Kidney epithelial cell (primary cell): Measurements from ENCODE around the gene YPEL2. TPM values are rescaled to one million over a fixed set of nuclear protein-coding genes. Genes with fewer than 3 reads are reported as not detected.

Source experiments
- DNase-seq: peaks from one replicate; pipeline ENCODE4 v3.0.0-alpha.2; 2010; ENCODE audit warnings: low read depth
- H3K27me3 ChIP-seq: 2 replicates; pipeline ENCODE4 v1.6.0; 2011; ENCODE audit warnings: low read length; ENCODE audit not compliant: control insufficient read depth, insufficient read depth
- H3K36me3 ChIP-seq: 2 replicates; pipeline ENCODE4 v1.5.1; 2011; ENCODE audit warnings: low read length; ENCODE audit not compliant: control insufficient read depth, insufficient read depth
- H3K4me3 ChIP-seq: 2 replicates; pipeline ENCODE4 v1.5.1; 2011; ENCODE audit warnings: low read depth, mild to moderate bottlenecking, control low read depth, low read length
- total RNA-seq: library from RNA; depleted of rRNA; stranded (reverse); fragments of >200 nt; gene quantifications from 2 replicates; pipeline ENCODE4 v1.2.3, GENCODE V29; 2015
- TF ChIP-seq, protein P1 (sequence below): IDR thresholded peaks from 2 replicates; pipeline ENCODE4 v1.5.1; 2011; ENCODE audit warnings: mild to moderate bottlenecking, moderate library complexity, low read length, control low read depth, inconsistent platforms; ENCODE audit not compliant: insufficient read depth, poor library complexity, severe bottlenecking

The YPEL2 gene
- total RNA-seq, 1 donor from 2014 or later, result 16.8 TPM

DNA sequence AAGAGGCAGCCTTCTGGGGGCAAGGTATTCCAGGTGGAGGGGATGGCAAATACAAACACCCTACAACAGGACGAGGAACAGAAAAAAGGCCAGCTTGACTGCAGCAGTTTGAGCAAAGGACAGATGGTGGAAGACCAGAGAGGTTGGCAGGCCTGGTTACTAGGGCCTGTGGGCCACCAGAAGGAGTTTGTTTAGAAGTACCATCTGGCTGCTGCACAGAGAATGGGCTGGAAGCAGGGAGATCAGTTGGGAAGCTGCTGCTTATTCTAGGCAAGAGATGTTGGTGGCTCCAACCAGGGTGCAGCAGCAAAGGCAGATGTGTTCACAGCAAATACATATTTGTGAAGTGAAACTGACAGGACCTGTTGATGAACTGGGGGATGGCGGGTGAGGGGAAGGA, 2.9 kb upstream of the YPEL2 start:
- TF ChIP-seq, protein P1, sequence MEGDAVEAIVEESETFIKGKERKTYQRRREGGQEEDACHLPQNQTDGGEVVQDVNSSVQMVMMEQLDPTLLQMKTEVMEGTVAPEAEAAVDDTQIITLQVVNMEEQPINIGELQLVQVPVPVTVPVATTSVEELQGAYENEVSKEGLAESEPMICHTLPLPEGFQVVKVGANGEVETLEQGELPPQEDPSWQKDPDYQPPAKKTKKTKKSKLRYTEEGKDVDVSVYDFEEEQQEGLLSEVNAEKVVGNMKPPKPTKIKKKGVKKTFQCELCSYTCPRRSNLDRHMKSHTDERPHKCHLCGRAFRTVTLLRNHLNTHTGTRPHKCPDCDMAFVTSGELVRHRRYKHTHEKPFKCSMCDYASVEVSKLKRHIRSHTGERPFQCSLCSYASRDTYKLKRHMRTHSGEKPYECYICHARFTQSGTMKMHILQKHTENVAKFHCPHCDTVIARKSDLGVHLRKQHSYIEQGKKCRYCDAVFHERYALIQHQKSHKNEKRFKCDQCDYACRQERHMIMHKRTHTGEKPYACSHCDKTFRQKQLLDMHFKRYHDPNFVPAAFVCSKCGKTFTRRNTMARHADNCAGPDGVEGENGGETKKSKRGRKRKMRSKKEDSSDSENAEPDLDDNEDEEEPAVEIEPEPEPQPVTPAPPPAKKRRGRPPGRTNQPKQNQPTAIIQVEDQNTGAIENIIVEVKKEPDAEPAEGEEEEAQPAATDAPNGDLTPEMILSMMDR, result no peak
- no peak for DNase-seq
- Histone ChIP-seq H3K27me3 (no peaks in the 10 kb centered on the region), H3K36me3 (no peaks in the 10 kb centered on the region), H3K4me3 (no peak overlapping the region)

DNA sequence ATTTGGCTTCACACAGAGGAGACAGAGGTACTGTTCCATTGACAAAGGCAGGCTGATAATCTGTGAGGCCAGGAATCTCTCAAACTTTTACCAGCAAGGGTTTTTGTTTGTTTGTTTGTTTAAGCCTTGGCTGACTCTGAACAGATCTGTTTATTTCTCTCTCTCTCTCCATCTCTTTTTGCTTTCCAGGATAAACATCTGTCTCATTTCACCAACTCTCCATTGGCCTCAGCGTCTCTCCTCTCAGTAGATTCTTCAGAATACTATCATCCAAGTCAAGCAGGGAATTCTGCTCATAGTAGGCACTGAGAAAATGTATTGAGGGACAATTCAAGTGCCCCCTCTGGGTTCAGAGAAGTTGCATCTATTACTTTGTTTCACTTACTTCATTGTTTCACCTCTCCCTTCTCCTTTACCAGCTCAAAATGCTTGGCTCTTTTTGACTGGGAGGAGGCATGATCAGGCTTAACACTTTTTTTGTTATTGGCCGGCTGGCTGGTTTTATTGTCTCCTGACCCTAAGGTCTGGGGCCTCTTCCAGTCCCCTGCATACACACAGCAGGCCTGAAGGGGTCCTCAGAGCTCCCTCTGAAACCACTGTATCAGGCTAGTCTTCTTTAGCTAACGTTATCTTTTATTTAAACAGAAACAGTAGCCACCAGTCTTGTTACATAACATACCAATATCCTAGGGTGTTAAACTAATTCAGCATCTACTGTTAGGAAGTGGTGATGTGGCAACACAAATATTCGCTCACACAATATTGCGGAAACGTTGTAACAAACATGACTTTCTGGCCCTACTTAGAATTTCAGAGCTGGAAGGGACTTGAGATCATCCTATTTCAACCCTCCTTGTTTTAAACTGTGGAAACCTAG, 2.0 kb upstream of the YPEL2 start:
- H3K4me3 ChIP-seq, result no peak overlapping the region
- TF ChIP-seq, protein P1, result peak; percentile 92
- H3K36me3 ChIP-seq, result no peaks in the 10 kb centered on the region
- no peaks in the 10 kb centered on the region for H3K27me3 ChIP-seq
- DNase-seq, result no peak

DNA sequence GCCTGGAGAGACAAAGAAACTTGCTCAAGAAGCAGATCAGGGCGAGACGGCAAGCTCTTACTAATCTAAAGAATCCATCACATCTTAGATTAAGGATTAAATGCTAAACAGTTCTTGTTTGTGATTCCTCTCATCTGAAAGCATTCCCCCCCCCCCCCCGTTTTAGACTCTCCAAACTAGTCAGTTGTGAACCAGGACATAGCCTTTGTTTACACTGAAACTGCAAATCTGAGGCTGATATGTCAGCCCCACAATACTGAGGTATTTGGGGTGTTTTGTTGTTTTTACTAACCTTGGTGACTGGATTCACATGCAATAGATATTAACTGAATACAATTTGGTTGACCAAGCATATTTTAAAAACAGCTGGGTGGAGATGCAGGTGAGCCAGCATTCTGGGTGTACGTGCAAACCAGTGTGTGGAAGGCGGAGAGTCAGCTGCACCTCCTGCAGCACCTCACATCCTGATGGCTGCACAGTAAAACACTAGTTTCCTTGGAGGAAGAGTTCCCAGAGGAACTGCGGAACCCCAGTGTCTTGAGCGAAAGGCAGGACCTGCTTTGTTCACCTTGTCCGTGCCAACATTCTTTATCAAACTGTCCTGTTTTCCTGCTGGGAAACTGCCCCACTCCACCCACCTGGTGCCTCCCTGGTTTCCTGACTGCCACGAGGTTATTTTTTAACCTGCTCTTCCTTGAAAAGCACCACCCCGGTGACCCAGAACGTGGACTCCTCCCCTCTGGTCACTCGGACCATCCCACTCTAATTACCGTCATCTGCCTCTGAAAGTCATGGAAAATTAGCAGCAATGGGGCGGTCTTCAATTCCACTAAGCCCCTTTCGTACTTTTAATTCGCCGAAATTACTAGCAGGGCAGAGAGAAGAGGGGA, 1.2 kb upstream of the YPEL2 start:
- Histone ChIP-seq H3K27me3 (no peaks in the 10 kb centered on the region), H3K4me3 (peak overlapping the region; percentile 25), H3K36me3 (no peaks in the 10 kb centered on the region)
- TF ChIP-seq, protein P1, result no peak
- peak; percentile 55 for DNase-seq

DNA sequence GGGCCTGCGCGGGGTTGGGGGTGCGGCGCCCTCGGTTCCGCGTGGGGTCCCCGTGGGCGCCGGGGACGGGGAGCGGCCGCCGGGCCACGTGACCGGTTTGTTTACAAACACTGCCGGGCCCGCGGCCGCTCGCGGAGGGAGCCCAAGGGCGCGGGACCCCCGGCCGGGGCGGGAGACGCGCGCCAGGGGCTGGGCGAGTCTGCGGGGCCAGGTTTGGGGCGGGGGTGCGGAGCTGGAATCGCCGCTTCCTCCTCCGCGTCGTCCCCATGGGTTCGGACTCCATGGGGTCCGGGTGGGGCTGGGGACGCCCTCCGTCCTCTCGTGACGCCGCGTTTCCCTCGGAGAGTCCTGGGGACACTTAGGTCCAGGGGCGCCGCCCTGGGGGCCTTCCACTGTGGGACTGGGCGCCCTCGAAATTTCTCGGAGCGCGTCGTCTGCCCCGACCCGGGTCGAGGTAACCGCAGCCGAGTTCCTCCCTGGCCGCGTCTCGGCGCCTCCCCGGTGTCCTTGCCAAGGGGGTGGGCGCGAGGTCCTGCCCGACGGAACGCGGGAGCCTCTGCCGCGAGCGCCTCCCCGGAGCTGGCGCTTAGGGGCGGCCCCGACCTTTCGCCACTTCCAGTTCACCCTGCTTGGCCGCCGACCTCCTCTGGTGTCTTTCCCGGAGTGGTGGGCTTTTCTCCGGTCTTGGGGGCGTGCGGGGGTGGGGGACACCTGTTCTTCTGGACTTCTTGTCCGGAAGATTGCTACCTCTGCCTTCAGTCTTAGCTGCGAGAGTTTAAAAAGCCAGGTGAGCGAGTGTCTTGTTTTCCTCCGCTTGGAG, 684 bp downstream of the YPEL2 start:
- DNase-seq, result no peak
- no peaks in the 10 kb centered on the region for H3K27me3 ChIP-seq
- TF ChIP-seq, protein P1, result no peak
- peak overlapping the region; percentile 93 for H3K4me3 ChIP-seq
- H3K36me3 ChIP-seq, result no peaks in the 10 kb centered on the region

DNA sequence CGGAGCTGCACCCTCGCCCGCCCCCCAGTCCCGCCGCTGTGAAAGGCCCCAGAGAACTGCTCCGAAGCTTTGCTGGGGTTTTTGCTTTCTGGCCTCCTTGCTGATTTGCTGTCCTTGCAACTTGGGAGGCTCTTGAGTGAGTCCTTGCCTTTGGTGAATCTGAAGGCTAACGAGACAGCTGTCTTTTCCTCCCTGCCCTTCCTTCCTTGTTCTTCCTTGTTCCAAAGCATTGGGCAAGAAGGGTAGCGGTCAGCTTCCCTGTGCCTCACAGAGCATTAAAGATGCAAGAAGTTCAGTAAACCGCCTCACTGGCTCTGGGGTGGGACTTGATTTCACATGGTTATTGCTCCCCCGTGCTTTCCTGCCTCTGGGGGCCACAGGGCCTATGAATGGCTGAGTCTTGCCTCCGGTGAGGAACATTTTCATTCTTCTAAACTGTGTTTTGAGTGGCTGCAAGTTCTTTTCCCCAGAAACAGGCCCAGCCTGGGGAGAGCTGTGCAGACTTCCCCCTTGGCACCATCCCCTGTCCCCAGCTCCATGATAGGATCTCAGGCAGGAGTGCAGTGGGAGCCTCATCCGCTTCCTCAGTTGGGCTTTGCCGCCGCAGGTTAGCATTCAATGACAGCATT, 1.4 kb downstream of the YPEL2 start:
- Histone ChIP-seq H3K4me3 (peak overlapping the region; percentile 93), H3K27me3 (no peaks in the 10 kb centered on the region), H3K36me3 (no peaks in the 10 kb centered on the region)
- TF ChIP-seq, protein P1, result no peak
- DNase-seq, result no peak
